C4-2B (cell line): ENCODE results near the gene HMBS.

Experiments
- H3K27ac ChIP-seq: fragments of 450-650 bp; 2 replicates; pipeline ENCODE4 v1.5.1; 2017
- CTCF ChIP-seq: fragments of 450-650 bp; conservative IDR thresholded peaks from 2 replicates; pipeline ENCODE4 v1.5.1; 2017; ENCODE audit warnings: mild to moderate bottlenecking
- ZFX ChIP-seq: fragments of 450-650 bp; IDR thresholded peaks from 2 replicates; pipeline ENCODE4 v1.6.1; 2017

HMBS gene

GRCh38 chr11:119077839-119078238, 6.8 kb upstream of the HMBS start:
- H3K27ac ChIP-seq = no peak overlapping the region
- no peak for TF ChIP-seq CTCF
- TF ChIP-seq ZFX = no peak

- no peak for TF ChIP-seq ZFX
- TF ChIP-seq CTCF = no peak
- no peak overlapping the region for H3K27ac ChIP-seq
Measured at GRCh38 chr11:119078675-119079420, 5.8 kb upstream of the HMBS start.

GRCh38 chr11:119081682-119082260, 2.9 kb upstream of the HMBS start:
- TF ChIP-seq CTCF = no peak
- TF ChIP-seq ZFX = no peak
- H3K27ac ChIP-seq = no peak overlapping the region

GRCh38 chr11:119085437-119085847, 761 bp downstream of the HMBS start:
- TF ChIP-seq ZFX (no peak), CTCF (no peak)
- peak overlapping the region; percentile 85 for H3K27ac ChIP-seq

- H3K27ac ChIP-seq = no peak overlapping the region
- TF ChIP-seq ZFX (no peak), CTCF (no peak)
Measured at GRCh38 chr11:119087123-119087522, 2.4 kb downstream of the HMBS start.

- peak overlapping the region; percentile 1; the same call in 1 of the 2 replicates for H3K27ac ChIP-seq
- TF ChIP-seq ZFX = no peak
Measured at GRCh38 chr11:119087747-119088241, 3.1 kb downstream of the HMBS start.

- TF ChIP-seq CTCF (no peak), ZFX (no peak)
- H3K27ac ChIP-seq = no peak overlapping the region; the same call in 1 of the 2 replicates
Measured at GRCh38 chr11:119088406-119088805, 3.7 kb downstream of the HMBS start.
